Fibroblast of lung (primary cell): Measurements from ENCODE around the gene FSIP2. TPM values are rescaled to one million over a fixed set of nuclear protein-coding genes. Genes with fewer than 3 reads are reported as not detected.

Experiments
- DNase-seq, 2 donors: peaks; one replicate each; pipeline versions ENCODE4 v3.0.0 to v3.0.0-alpha.2; 2010; ENCODE audit warnings: low read depth in 2 of 2
- H2AFZ ChIP-seq: 2 replicates; pipeline ENCODE4 v1.5.1; 2012; ENCODE audit warnings: low read length, control low read depth, inconsistent platforms
- H3K27ac ChIP-seq: 2 replicates; pipeline ENCODE4 v1.5.1; 2011; ENCODE audit warnings: low read length, control low read depth; ENCODE audit not compliant: insufficient read depth
- H3K27me3 ChIP-seq: 2 replicates; pipeline ENCODE4 v1.5.1; 2011; ENCODE audit warnings: mild to moderate bottlenecking, low read length; ENCODE audit not compliant: control insufficient read depth, insufficient read depth
- H3K36me3 ChIP-seq: 2 replicates; pipeline ENCODE4 v1.5.1; 2011; ENCODE audit warnings: low read length; ENCODE audit not compliant: control insufficient read depth, insufficient read depth
- H3K4me1 ChIP-seq: 2 replicates; pipeline ENCODE4 v1.5.1; 2011; ENCODE audit warnings: low read length; ENCODE audit not compliant: control insufficient read depth, insufficient read depth; ENCODE audit errors: extremely low read depth
- H3K4me2 ChIP-seq: 2 replicates; pipeline ENCODE4 v1.5.1; 2011; ENCODE audit warnings: low read length, control low read depth; ENCODE audit not compliant: insufficient read depth; ENCODE audit errors: extremely low read depth
- H3K4me3 ChIP-seq, 4 experiments: fragments of 200-600 bp in 1 of 4; sonication (generic) in 1 of 4; replicated peaks in 1 of 4; 2 replicates each; pipeline ENCODE4 v1.5.1; 2011 to 2016; ENCODE audit warnings: low read length in 4 of 4, low read depth in 3 of 4, mild to moderate bottlenecking in 3 of 4, control low read depth in 2 of 4, inconsistent platforms in 1 of 4, mixed read lengths in 1 of 4; ENCODE audit not compliant: insufficient read depth in 1 of 4; ENCODE audit errors: control extremely low read depth in 1 of 4
- H3K79me2 ChIP-seq: 2 replicates; pipeline ENCODE4 v1.5.1; 2012; ENCODE audit warnings: mild to moderate bottlenecking, low read length, inconsistent platforms; ENCODE audit not compliant: control insufficient read depth, insufficient read depth
- H3K9ac ChIP-seq: 2 replicates; pipeline ENCODE4 v1.5.1; 2011; ENCODE audit warnings: mild to moderate bottlenecking, low read length, control low read depth; ENCODE audit not compliant: insufficient read depth
- H3K9me3 ChIP-seq: 2 replicates; pipeline ENCODE4 v1.5.1; 2012; ENCODE audit warnings: low read depth, low read length; ENCODE audit not compliant: control insufficient read depth, insufficient read depth
- H4K20me1 ChIP-seq: 2 replicates; pipeline ENCODE4 v1.5.1; 2011; ENCODE audit warnings: low read length; ENCODE audit not compliant: control insufficient read depth, insufficient read depth; ENCODE audit errors: extremely low read depth
- EZH2 ChIP-seq: IDR thresholded peaks from 2 replicates; pipeline ENCODE4 v1.5.1; 2012; ENCODE audit warnings: low read length, control low read depth, mild to moderate bottlenecking; ENCODE audit errors: missing control alignments
- polyA plus RNA-seq, 2 donors: library from polyadenylated mRNA; depleted of rRNA in 1 of 2; stranded (reverse) in 1 of 2; unstranded in 1 of 2; fragments of >200 nt; gene quantifications; 2 replicates each; pipeline ENCODE4 v1.2.1, GENCODE V29; 2011 to 2012; ENCODE audit warnings: missing spikeins in 1 of 2
- total RNA-seq: library from RNA; depleted of rRNA; stranded (reverse); fragments of >200 nt; gene quantifications from 2 replicates; pipeline ENCODE4 v1.2.1, GENCODE V29; 2014
- TF ChIP-seq, protein P1 (sequence below), 2 donors: IDR thresholded peaks in 1 of 2; conservative IDR thresholded peaks in 1 of 2; 1 replicate in 1 of 2; 2 replicates in 1 of 2; pipeline ENCODE4 v1.5.1; 2011 to 2012; ENCODE audit warnings: low read length in 2 of 2, control low read depth in 1 of 2, inconsistent platforms in 1 of 2, low read depth in 1 of 2, mild to moderate bottlenecking in 1 of 2

The FSIP2 gene
- total and polyA plus RNA-seq, 2 donors (not counting 1 experiment from before 2014, with no cell fraction given), result under 0.01 to 1.7 TPM

DNA sequence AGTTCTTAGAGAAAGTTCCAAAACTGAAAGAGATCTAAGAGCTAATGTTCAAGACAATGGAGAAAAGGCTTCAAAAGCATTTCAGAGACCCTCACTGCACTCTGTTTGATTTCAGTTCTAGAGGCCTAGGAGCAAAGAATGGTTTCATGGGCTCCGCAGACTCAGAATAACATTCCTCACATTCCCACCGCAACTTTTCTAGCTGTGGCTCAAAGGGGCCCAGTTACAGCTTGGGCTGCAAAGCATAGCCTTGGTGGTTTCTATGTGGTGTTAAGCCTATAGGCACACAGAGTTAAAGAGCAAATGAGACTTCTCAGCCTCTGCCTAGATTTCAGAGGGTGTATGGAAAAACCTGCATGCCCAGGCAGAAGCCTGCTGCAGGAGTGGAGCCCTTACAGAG is 73.0 kb downstream of the FSIP2 start:
- Histone ChIP-seq H3K4me1 (no peaks in the 10 kb centered on the region), H3K36me3 (no peaks in the 10 kb centered on the region), H4K20me1 (no peaks in the 10 kb centered on the region)

DNA sequence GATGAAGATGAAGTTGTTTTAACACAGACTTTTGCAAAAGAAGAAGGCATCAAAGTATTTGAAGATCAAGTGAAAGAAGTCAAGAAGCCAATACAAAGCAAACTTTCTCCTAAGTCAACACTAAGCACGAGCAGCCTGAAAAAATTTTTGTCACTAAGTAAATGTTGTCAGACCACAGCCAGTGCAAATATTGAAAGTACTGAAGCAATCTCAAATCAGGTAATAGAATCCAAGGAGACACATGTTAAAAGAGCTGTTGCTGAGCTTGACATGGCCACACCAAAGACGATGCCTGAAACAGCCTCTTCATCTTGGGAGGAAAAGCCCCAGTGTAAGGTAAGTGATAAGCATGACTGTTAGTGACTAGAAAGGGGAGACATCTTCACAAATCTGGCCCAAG is 75.1 kb downstream of the FSIP2 start:
- H3K27ac ChIP-seq, result no peak overlapping the region
- H3K4me1 ChIP-seq, result no peaks in the 10 kb centered on the region
- no peak overlapping the region for H2AFZ ChIP-seq
- no peaks in the 10 kb centered on the region for H3K36me3 ChIP-seq
- no peak overlapping the region for H3K4me2 ChIP-seq
- H3K9me3 ChIP-seq, result no peaks in the 10 kb centered on the region
- H3K27me3 ChIP-seq, result no peaks in the 10 kb centered on the region
- no peak for TF ChIP-seq EZH2
- TF ChIP-seq, protein P1, sequence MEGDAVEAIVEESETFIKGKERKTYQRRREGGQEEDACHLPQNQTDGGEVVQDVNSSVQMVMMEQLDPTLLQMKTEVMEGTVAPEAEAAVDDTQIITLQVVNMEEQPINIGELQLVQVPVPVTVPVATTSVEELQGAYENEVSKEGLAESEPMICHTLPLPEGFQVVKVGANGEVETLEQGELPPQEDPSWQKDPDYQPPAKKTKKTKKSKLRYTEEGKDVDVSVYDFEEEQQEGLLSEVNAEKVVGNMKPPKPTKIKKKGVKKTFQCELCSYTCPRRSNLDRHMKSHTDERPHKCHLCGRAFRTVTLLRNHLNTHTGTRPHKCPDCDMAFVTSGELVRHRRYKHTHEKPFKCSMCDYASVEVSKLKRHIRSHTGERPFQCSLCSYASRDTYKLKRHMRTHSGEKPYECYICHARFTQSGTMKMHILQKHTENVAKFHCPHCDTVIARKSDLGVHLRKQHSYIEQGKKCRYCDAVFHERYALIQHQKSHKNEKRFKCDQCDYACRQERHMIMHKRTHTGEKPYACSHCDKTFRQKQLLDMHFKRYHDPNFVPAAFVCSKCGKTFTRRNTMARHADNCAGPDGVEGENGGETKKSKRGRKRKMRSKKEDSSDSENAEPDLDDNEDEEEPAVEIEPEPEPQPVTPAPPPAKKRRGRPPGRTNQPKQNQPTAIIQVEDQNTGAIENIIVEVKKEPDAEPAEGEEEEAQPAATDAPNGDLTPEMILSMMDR (conservative IDR thresholded peaks at IDR 0.05 in 1 of 2, IDR thresholded peaks at IDR 0.05 in 1 of 2; ENCODE audit: low read depth in 1 of 2, low read length in 2 of 2), result no peak
- H3K79me2 ChIP-seq, result no peaks in the 10 kb centered on the region
- H3K9ac ChIP-seq, result no peak overlapping the region
- no peak for DNase-seq
- H4K20me1 ChIP-seq, result no peaks in the 10 kb centered on the region
- no peak overlapping the region for H3K4me3 ChIP-seq

More for the DNA sequence above, 73.0 kb downstream of the FSIP2 start:
- Histone ChIP-seq H3K79me2 (no peaks in the 10 kb centered on the region), H3K4me3 (no peak overlapping the region), H2AFZ (no peak overlapping the region), H3K9ac (no peak overlapping the region), H3K27me3 (no peaks in the 10 kb centered on the region), H3K4me2 (no peak overlapping the region), H3K27ac (no peak overlapping the region), H3K9me3 (no peaks in the 10 kb centered on the region)
- no peak for DNase-seq
- TF ChIP-seq EZH2, result no peak
- TF ChIP-seq, protein P1 (conservative IDR thresholded peaks at IDR 0.05 in 1 of 2, IDR thresholded peaks at IDR 0.05 in 1 of 2; ENCODE audit: low read depth in 1 of 2, low read length in 2 of 2), result no peak

DNA sequence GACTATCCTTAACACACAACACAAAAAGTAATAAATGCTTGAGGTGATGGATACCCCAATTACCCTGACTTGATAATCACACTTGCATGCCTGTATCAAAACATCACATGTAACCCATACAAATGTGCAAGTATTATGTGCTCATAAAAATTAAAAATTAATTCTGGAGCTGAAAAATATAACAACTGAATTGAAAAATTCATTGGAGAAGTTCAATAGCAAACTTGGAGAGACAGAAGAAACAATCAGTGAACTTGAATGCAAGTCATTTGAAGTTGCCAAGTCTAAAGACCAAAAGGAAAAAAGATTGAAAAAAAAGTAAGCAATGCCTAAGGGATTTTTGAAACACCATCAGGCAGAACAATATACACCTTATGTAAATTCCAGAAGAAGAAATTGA is 79.4 kb downstream of the FSIP2 start:
- TF ChIP-seq EZH2, result no peak
- TF ChIP-seq, protein P1 (conservative IDR thresholded peaks at IDR 0.05 in 1 of 2, IDR thresholded peaks at IDR 0.05 in 1 of 2; ENCODE audit: low read depth in 1 of 2, low read length in 2 of 2), result no peak
- no peaks in the 10 kb centered on the region for H4K20me1 ChIP-seq
- no peak overlapping the region for H2AFZ ChIP-seq
- no peak overlapping the region for H3K9ac ChIP-seq
- DNase-seq, result no peak
- H3K4me1 ChIP-seq, result no peaks in the 10 kb centered on the region
- no peaks in the 10 kb centered on the region for H3K79me2 ChIP-seq
- H3K27me3 ChIP-seq, result no peaks in the 10 kb centered on the region
- no peak overlapping the region for H3K27ac ChIP-seq
- no peaks in the 10 kb centered on the region for H3K9me3 ChIP-seq
- no peak overlapping the region for H3K4me2 ChIP-seq
- no peaks in the 10 kb centered on the region for H3K36me3 ChIP-seq
- H3K4me3 ChIP-seq, result no peak overlapping the region
